ENCODE data around the gene PTPRH. TPM values are rescaled to one million over a fixed set of nuclear protein-coding genes. Genes with fewer than 3 reads are reported as not detected.

The PTPRH gene
- total RNA-seq, 4 donors from 2014 or later: 1.2 to 3.9 (median 2.1) TPM

GRCh38 chr19:55255618-55256423 lies 46.5 kb upstream of the PTPRH start:
- no peak for DNase-seq (ENCODE audit: low spot score in 2 of 2)
- WGBS, 2 donors: 66 to 67% methylated on average over 17 of the region's 17 CpGs
- TF ChIP-seq EP300 (IDR thresholded peaks at IDR 0.05) (no peak), CTCF (IDR thresholded peaks at IDR 0.05) (no peak), POLR2A (IDR thresholded peaks at IDR 0.05) (no peak)
- no peaks in the 10 kb centered on the region for H3K9me3 ChIP-seq
- peak overlapping the region in 2 of 4 donors; percentile 15 to 21 for H3K4me3 ChIP-seq
- peaks cover 0 to 78% (median 49%) of the 10 kb centered on the region in 4 donors for H3K4me1 ChIP-seq
- peaks cover 0 to 4% (median 0%) of the 10 kb centered on the region in 3 donors for H3K36me3 ChIP-seq
- H3K27me3 ChIP-seq: no peaks in the 10 kb centered on the region
- peak overlapping the region in 2 of 4 donors; percentile 59 to 78 for H3K27ac ChIP-seq

- Histone ChIP-seq H3K27me3 (no peaks in the 10 kb centered on the region), H3K27ac (peak overlapping the region in 3 of 4 donors; percentile 59 to 78 (median 65)), H3K9me3 (no peaks in the 10 kb centered on the region), H3K4me3 (peak overlapping the region in 3 of 4 donors; percentile 4 to 37 (median 28)), H3K36me3 (peaks cover 0 to 4% (median 0%) of the 10 kb centered on the region in 3 donors), H3K4me1 (peaks cover 0 to 82% (median 45%) of the 10 kb centered on the region in 4 donors)
- DNase-seq (ENCODE audit: low spot score in 2 of 2): no peak
- TF ChIP-seq POLR2A (IDR thresholded peaks at IDR 0.05) (no peak), EP300 (IDR thresholded peaks at IDR 0.05) (no peak), CTCF (IDR thresholded peaks at IDR 0.05) (no peak)
- WGBS, 2 donors: 44 to 54% methylated on average over 6 of the region's 6 CpGs
Observed at GRCh38 chr19:55254625-55254977, 45.3 kb upstream of the PTPRH start.

GRCh38 chr19:55253842-55254624 lies 44.7 kb upstream of the PTPRH start:
- TF ChIP-seq CTCF (IDR thresholded peaks at IDR 0.05) (no peak), POLR2A (IDR thresholded peaks at IDR 0.05) (no peak), EP300 (IDR thresholded peaks at IDR 0.05) (no peak)
- H3K36me3 ChIP-seq: peaks cover 0 to 4% (median 0%) of the 10 kb centered on the region in 3 donors
- no peaks in the 10 kb centered on the region for H3K9me3 ChIP-seq
- 62 to 70% methylated on average over 23 of the region's 23 CpGs for WGBS, 2 donors
- DNase-seq (ENCODE audit: low spot score in 2 of 2): no peak
- H3K27ac ChIP-seq: peak overlapping the region in 3 of 4 donors; percentile 59 to 78 (median 65)
- H3K27me3 ChIP-seq: no peaks in the 10 kb centered on the region
- H3K4me3 ChIP-seq: peak overlapping the region in 3 of 4 donors; percentile 4 to 37 (median 28)
- H3K4me1 ChIP-seq: peaks cover 0 to 86% (median 43%) of the 10 kb centered on the region in 4 donors

- Histone ChIP-seq H3K9me3 (no peaks in the 10 kb centered on the region), H3K27me3 (no peaks in the 10 kb centered on the region), H3K36me3 (peaks cover 0 to 4% (median 0%) of the 10 kb centered on the region in 3 donors), H3K4me1 (peaks cover 0 to 95% (median 47%) of the 10 kb centered on the region in 4 donors), H3K4me3 (peak overlapping the region in 1 of 4 donors; percentile 28), H3K27ac (peak overlapping the region in 1 of 4 donors; percentile 78)
- WGBS, 2 donors: 75 to 80% methylated on average over 20 to 21 of the region's 21 CpGs
- TF ChIP-seq CTCF (IDR thresholded peaks at IDR 0.05) (no peak), POLR2A (IDR thresholded peaks at IDR 0.05) (no peak), EP300 (IDR thresholded peaks at IDR 0.05) (no peak)
- DNase-seq (ENCODE audit: low spot score in 2 of 2): no peak
Observed at GRCh38 chr19:55252760-55253663, 43.7 kb upstream of the PTPRH start.
